Tibial nerve (tissue), 3 donors: ENCODE measurements around the gene NKIRAS2.

Experiments
- CTCF ChIP-seq, 5 experiments: fragments of 200-600 bp in 3 of 5; fragments of 450-650 bp in 2 of 5; sonication (generic) in 3 of 5; IDR thresholded peaks; one replicate each; pipeline ENCODE4 v1.5.1; 2016 to 2019; ENCODE audit warnings: antibody characterized with exemption in 5 of 5, mild to moderate bottlenecking in 3 of 5, moderate library complexity in 2 of 5
- POLR2A ChIP-seq, 2 donors: fragments of 450-650 bp; IDR thresholded peaks; one replicate each; pipeline ENCODE4 v1.6.1; 2017; ENCODE audit warnings: antibody characterized with exemption in 2 of 2, mild to moderate bottlenecking in 2 of 2, moderate library complexity in 2 of 2

GRCh38 chr17:42068979-42069378, 49.1 kb downstream of the NKIRAS2 start:
- TF ChIP-seq CTCF (IDR thresholded peaks at IDR 0.05): no peak
- TF ChIP-seq POLR2A (IDR thresholded peaks at IDR 0.05): no peak
